Measurements from ENCODE around the gene TGM2. TPM values are rescaled to one million over a fixed set of nuclear protein-coding genes. Genes with fewer than 3 reads are reported as not detected.

Gene TGM2
- total RNA-seq, 2 donors from 2014 or later, result 0.27 to 0.37 TPM

DNA sequence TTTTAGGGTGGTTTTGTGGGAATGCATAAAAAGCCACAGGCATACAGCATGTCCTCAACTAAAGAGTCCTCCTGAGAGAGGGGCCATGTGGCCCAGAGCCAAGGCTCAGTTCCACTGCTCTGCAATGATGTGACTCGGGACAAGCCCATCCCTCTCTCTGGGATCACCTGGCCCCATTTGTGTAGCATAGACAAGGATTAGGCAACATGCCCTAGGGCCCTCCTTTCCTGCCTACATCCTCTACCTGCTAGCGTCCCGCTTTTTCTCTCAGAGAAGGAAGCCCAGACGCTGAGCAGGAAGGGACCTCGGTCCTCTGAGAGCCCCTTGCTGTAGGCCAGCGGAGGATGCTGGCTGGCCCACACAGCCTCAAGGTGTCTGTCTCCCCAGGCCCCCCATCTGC is 8.8 kb downstream of the TGM2 start:
- no peak for DNase-seq
- no peaks in the 10 kb centered on the region for H3K36me3 ChIP-seq (ENCODE audit: control insufficient read depth, insufficient read depth, low read length)
- H3K27ac Mint-ChIP-seq, result no peak overlapping the region
- H3K4me3 Mint-ChIP-seq, result no peak overlapping the region
- no peaks in the 10 kb centered on the region for H3K27me3 Mint-ChIP-seq (ENCODE audit: insufficient read depth)
- no peaks in the 10 kb centered on the region for H3K4me1 ChIP-seq (ENCODE audit: control insufficient read depth, insufficient read depth, low read length)
- no peaks in the 10 kb centered on the region for H3K9me3 Mint-ChIP-seq
- H3K9ac ChIP-seq (ENCODE audit: extremely low read depth, low read length, poor library complexity, severe bottlenecking), result no peak overlapping the region
- no peaks in the 10 kb centered on the region for H3K27me3 ChIP-seq (ENCODE audit: control insufficient read depth, insufficient read depth, low read length, poor library complexity, severe bottlenecking)
- no peaks in the 10 kb centered on the region for H3K9me3 ChIP-seq (ENCODE audit: control insufficient read depth, low read length)
- TF ChIP-seq CTCF (conservative IDR thresholded peaks at IDR 0.05), result no peak
- no peaks in the 10 kb centered on the region for H3K4me1 Mint-ChIP-seq
- no peaks in the 10 kb centered on the region for H3K36me3 Mint-ChIP-seq (ENCODE audit: low read depth)
- 85 to 89% methylated on average over 5 to 6 of the region's 6 CpGs for WGBS, 2 experiments (ENCODE audit: insufficient coverage in 1 of 2, insufficient read length in 1 of 2)
- no peak overlapping the region for H3K27ac ChIP-seq (ENCODE audit: low read depth, low read length)
- no peak overlapping the region for H3K4me3 ChIP-seq (ENCODE audit: low read length)

- Histone ChIP-seq H3K4me1 (ENCODE audit: control insufficient read depth, insufficient read depth, low read length) (no peaks in the 10 kb centered on the region), H3K27me3 (ENCODE audit: control insufficient read depth, insufficient read depth, low read length, poor library complexity, severe bottlenecking) (no peaks in the 10 kb centered on the region), H3K9ac (ENCODE audit: extremely low read depth, low read length, poor library complexity, severe bottlenecking) (no peak overlapping the region), H3K9me3 (ENCODE audit: control insufficient read depth, low read length) (no peaks in the 10 kb centered on the region), H3K36me3 (ENCODE audit: control insufficient read depth, insufficient read depth, low read length) (no peaks in the 10 kb centered on the region), H3K4me3 (ENCODE audit: low read length) (no peak overlapping the region), H3K27ac (ENCODE audit: low read depth, low read length) (no peak overlapping the region)
- no peak overlapping the region for H3K27ac Mint-ChIP-seq
- TF ChIP-seq CTCF (conservative IDR thresholded peaks at IDR 0.05), result no peak
- no peaks in the 10 kb centered on the region for H3K4me1 Mint-ChIP-seq
- H3K36me3 Mint-ChIP-seq (ENCODE audit: low read depth), result no peaks in the 10 kb centered on the region
- H3K27me3 Mint-ChIP-seq (ENCODE audit: insufficient read depth), result no peaks in the 10 kb centered on the region
- 95 to 100% methylated on average over 2 to 13 of the region's 13 CpGs for WGBS, 2 experiments (ENCODE audit: insufficient coverage in 1 of 2, insufficient read length in 1 of 2)
- DNase-seq, result no peak
- H3K4me3 Mint-ChIP-seq, result no peak overlapping the region
- H3K9me3 Mint-ChIP-seq, result no peaks in the 10 kb centered on the region
Observed at GRCh38 chr20:38155811-38156210, 9.3 kb downstream of the TGM2 start.

DNA sequence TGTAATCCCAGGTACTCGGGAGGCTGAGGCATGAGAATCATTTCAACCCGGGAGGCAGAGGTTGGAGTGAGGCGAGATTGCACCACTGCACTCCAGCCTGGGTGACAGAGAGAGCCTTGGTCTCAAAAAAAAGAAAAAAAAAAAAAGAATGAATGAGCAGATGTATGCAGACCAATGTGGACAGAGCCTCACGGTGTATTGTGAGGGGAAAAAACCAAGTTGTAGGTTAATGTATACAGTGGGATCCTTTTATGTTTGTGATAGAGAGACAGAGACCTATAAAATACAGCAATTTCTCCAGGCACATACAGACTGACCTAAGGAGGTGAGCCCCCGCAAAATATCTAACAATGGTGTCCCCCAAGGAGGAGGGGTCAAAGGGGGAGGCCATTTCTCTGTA is 11.7 kb downstream of the TGM2 start:
- no peaks in the 10 kb centered on the region for H3K9me3 Mint-ChIP-seq
- H3K9ac ChIP-seq (ENCODE audit: extremely low read depth, low read length, poor library complexity, severe bottlenecking), result no peak overlapping the region
- TF ChIP-seq CTCF (conservative IDR thresholded peaks at IDR 0.05), result no peak
- no peak overlapping the region for H3K4me3 ChIP-seq (ENCODE audit: low read length)
- H3K9me3 ChIP-seq (ENCODE audit: control insufficient read depth, low read length), result no peaks in the 10 kb centered on the region
- no peaks in the 10 kb centered on the region for H3K36me3 ChIP-seq (ENCODE audit: control insufficient read depth, insufficient read depth, low read length)
- no peaks in the 10 kb centered on the region for H3K4me1 ChIP-seq (ENCODE audit: control insufficient read depth, insufficient read depth, low read length)
- WGBS, 2 experiments (ENCODE audit: insufficient coverage in 1 of 2, insufficient read length in 1 of 2), result 93 to 96% methylated on average over 3 to 5 of the region's 5 CpGs
- no peaks in the 10 kb centered on the region for H3K27me3 ChIP-seq (ENCODE audit: control insufficient read depth, insufficient read depth, low read length, poor library complexity, severe bottlenecking)
- H3K36me3 Mint-ChIP-seq (ENCODE audit: low read depth), result no peaks in the 10 kb centered on the region
- no peak for DNase-seq
- no peak overlapping the region for H3K27ac Mint-ChIP-seq
- H3K4me1 Mint-ChIP-seq, result no peaks in the 10 kb centered on the region
- H3K27me3 Mint-ChIP-seq (ENCODE audit: insufficient read depth), result no peaks in the 10 kb centered on the region
- no peak overlapping the region for H3K27ac ChIP-seq (ENCODE audit: low read depth, low read length)
- H3K4me3 Mint-ChIP-seq, result no peak overlapping the region
